IMR-90 (cell line): ENCODE results near the gene KCNIP1. TPM values are rescaled to one million over a fixed set of nuclear protein-coding genes. Genes with fewer than 3 reads are reported as not detected.
A peak's percentile ranks its signal among the peaks of the same experiment; 100 is the strongest.

Source experiments
- ATAC-seq: fragments of 200-7000 bp; cut with Tn5 transposase; 2 replicates; pipeline ENCODE4 v1.9.1; 2020; ENCODE audit warnings: low read depth, mild to moderate bottlenecking, moderate library complexity
- BruUV-seq: library from RNA; stranded (reverse); fragments of 400-500 nt; replicated peaks from 2 replicates; lab custom pipeline; 2021; lab: Mats Ljungman, UMichigan
- CTCF ChIA-PET: fragments of 300-600 bp; formaldehyde crosslinking; extraction: SDS; loops from one replicate; lab custom pipeline; 2021; ENCODE audit warnings: antibody characterized with exemption; lab: Yijun Ruan, JAX
- POLR2A ChIA-PET: fragments of 300-600 bp; sonication (Branson Sonifier 250); formaldehyde crosslinking; loops from one replicate; lab custom pipeline; 2022; ENCODE audit warnings: antibody characterized with exemption; ENCODE audit not compliant: unreplicated experiment; lab: Charles Lee
- DNase-seq: peaks from one replicate; pipeline ENCODE4 v3.0.0; 2013
- H2AFZ ChIP-seq: replicated peaks from 2 replicates; pipeline ENCODE3; 2013; ENCODE audit warnings: low read length, mild to moderate bottlenecking; ENCODE audit not compliant: poor library complexity
- H2AK5ac ChIP-seq: 2 replicates; pipeline ENCODE4 v1.6.1; 2013; ENCODE audit warnings: low read depth, low read length, inconsistent platforms
- H2AK9ac ChIP-seq: replicated peaks from 2 replicates; pipeline ENCODE3; 2013; ENCODE audit warnings: mild to moderate bottlenecking, low read depth, low read length, moderate library complexity; ENCODE audit not compliant: poor library complexity
- H2BK120ac ChIP-seq: 2 replicates; pipeline ENCODE4 v1.6.1; 2013; ENCODE audit warnings: low read depth, low read length, inconsistent platforms
- H2BK15ac ChIP-seq: 3 replicates; pipeline ENCODE4 v1.6.1; 2013; ENCODE audit warnings: low read depth, low read length, inconsistent platforms
- H2BK20ac ChIP-seq: 2 replicates; pipeline ENCODE4 v1.6.1; 2013; ENCODE audit warnings: low read depth, mild to moderate bottlenecking, inconsistent platforms, low read length, moderate library complexity
- H2BK5ac ChIP-seq: 2 replicates; pipeline ENCODE4 v1.6.1; 2013; ENCODE audit warnings: mild to moderate bottlenecking, low read depth, low read length, inconsistent platforms; ENCODE audit not compliant: poor library complexity, severe bottlenecking
- H3K14ac ChIP-seq: replicated peaks from 2 replicates; pipeline ENCODE4 v1.6.1; 2013; ENCODE audit warnings: low read depth, low read length, inconsistent platforms
- H3K18ac ChIP-seq: 2 replicates; pipeline ENCODE4 v1.6.1; 2013; ENCODE audit warnings: low read depth, low read length, control low read depth
- H3K23ac ChIP-seq: 2 replicates; pipeline ENCODE4 v1.6.1; 2013; ENCODE audit warnings: low read depth, low read length, inconsistent platforms
- H3K27ac ChIP-seq: 2 replicates; pipeline ENCODE4 v1.5.1; 2013; ENCODE audit warnings: mild to moderate bottlenecking, control low read depth, low read length; ENCODE audit not compliant: insufficient read depth
- H3K27me3 ChIP-seq: 2 replicates; pipeline ENCODE4 v1.6.1; 2013; ENCODE audit warnings: low read length; ENCODE audit not compliant: control insufficient read depth, insufficient read depth
- H3K36me3 ChIP-seq: 2 replicates; pipeline ENCODE4 v1.6.1; 2013; ENCODE audit warnings: low read length, mixed read lengths; ENCODE audit not compliant: control insufficient read depth, insufficient read depth
- H3K4ac ChIP-seq: 2 replicates; pipeline ENCODE4 v1.6.1; 2013; ENCODE audit warnings: low read depth, low read length, inconsistent platforms
- H3K4me1 ChIP-seq: 2 replicates; pipeline ENCODE4 v1.6.1; 2013; ENCODE audit warnings: low read length, mixed read lengths; ENCODE audit not compliant: control insufficient read depth, insufficient read depth
- H3K4me2 ChIP-seq: 2 replicates; pipeline ENCODE4 v1.6.1; 2013; ENCODE audit warnings: low read depth, mild to moderate bottlenecking, control low read depth, low read length, moderate library complexity
- H3K4me3 ChIP-seq: 2 replicates; pipeline ENCODE4 v1.5.1; 2013; ENCODE audit warnings: low read depth, mild to moderate bottlenecking, control low read depth, low read length, moderate library complexity; ENCODE audit not compliant: insufficient read depth
- H3K56ac ChIP-seq: 2 replicates; pipeline ENCODE4 v1.6.1; 2013; ENCODE audit warnings: low read length, inconsistent platforms; ENCODE audit not compliant: insufficient read depth; ENCODE audit errors: extremely low read depth
- H3K79me1 ChIP-seq, 2 experiments: 2 replicates each; pipeline ENCODE4 v1.6.1; 2013; ENCODE audit warnings: low read length in 2 of 2, inconsistent platforms in 1 of 2, low read depth in 1 of 2
- H3K9ac ChIP-seq: 2 replicates; pipeline ENCODE4 v1.6.1; 2013; ENCODE audit warnings: low read depth, low read length, control low read depth
- H3K9me1 ChIP-seq: 2 replicates; pipeline ENCODE4 v1.6.1; 2013; ENCODE audit warnings: low read length, inconsistent platforms; ENCODE audit not compliant: insufficient read depth
- H3K9me3 ChIP-seq: 2 replicates; pipeline ENCODE4 v1.6.1; 2013; ENCODE audit warnings: low read length; ENCODE audit not compliant: control insufficient read depth, insufficient read depth
- H4K20me1 ChIP-seq: 2 replicates; pipeline ENCODE4 v1.6.1; 2013; ENCODE audit warnings: low read length, inconsistent platforms; ENCODE audit not compliant: insufficient read depth
- H4K5ac ChIP-seq: 2 replicates; pipeline ENCODE4 v1.6.1; 2013; ENCODE audit warnings: mild to moderate bottlenecking, low read depth, low read length, control low read depth
- H4K8ac ChIP-seq, 2 experiments: 2 replicates each; pipeline ENCODE4 v1.6.1; 2013; ENCODE audit warnings: low read depth in 2 of 2, low read length in 2 of 2, control low read depth in 1 of 2, inconsistent platforms in 1 of 2
- H4K91ac ChIP-seq: 2 replicates; pipeline ENCODE4 v1.6.1; 2013; ENCODE audit warnings: low read depth, low read length, inconsistent platforms; ENCODE audit not compliant: insufficient read depth
- BHLHE40 ChIP-seq: fragments of 150-350 bp; IDR thresholded peaks from 2 replicates; pipeline ENCODE4 v1.6.1; 2016; ENCODE audit warnings: mild to moderate bottlenecking, low read depth, low read length
- CEBPB ChIP-seq: IDR thresholded peaks from 2 replicates; pipeline ENCODE4 v1.6.1; 2012; ENCODE audit warnings: low read depth, low read length, improper control_type of control experiment
- CHD1 ChIP-seq: IDR thresholded peaks from 2 replicates; pipeline ENCODE4 v1.6.1; 2012; ENCODE audit warnings: low read depth, low read length, improper control_type of control experiment
- FOS ChIP-seq: fragments of 150-350 bp; IDR thresholded peaks from 2 replicates; pipeline ENCODE4 v1.6.1; 2016; ENCODE audit warnings: low read depth, low read length
- MAFK ChIP-seq: IDR thresholded peaks from 2 replicates; pipeline ENCODE4 v1.6.1; 2012; ENCODE audit warnings: low read depth, low read length, improper control_type of control experiment
- MAZ ChIP-seq: IDR thresholded peaks from 2 replicates; pipeline ENCODE4 v1.6.1; 2012; ENCODE audit warnings: low read depth, mild to moderate bottlenecking, low read length, improper control_type of control experiment, moderate library complexity, borderline replicate concordance
- MXI1 ChIP-seq: IDR thresholded peaks from 2 replicates; pipeline ENCODE4 v1.6.1; 2012; ENCODE audit warnings: low read depth, mild to moderate bottlenecking, low read length, moderate library complexity, borderline replicate concordance
- NFE2L2 ChIP-seq: fragments of 150-350 bp; IDR thresholded peaks from 2 replicates; pipeline ENCODE4 v1.6.1; 2016; ENCODE audit warnings: low read depth, mild to moderate bottlenecking, low read length
- POLR2A ChIP-seq: IDR thresholded peaks from 2 replicates; pipeline ENCODE4 v1.6.1; 2012; ENCODE audit warnings: mild to moderate bottlenecking, low read depth, low read length
- RAD21 ChIP-seq: IDR thresholded peaks from 2 replicates; pipeline ENCODE4 v1.6.1; 2012; ENCODE audit warnings: low read length, improper control_type of control experiment
- RCOR1 ChIP-seq: IDR thresholded peaks from 2 replicates; pipeline ENCODE4 v1.6.1; 2012; ENCODE audit warnings: mild to moderate bottlenecking, low read length, improper control_type of control experiment; ENCODE audit not compliant: insufficient replicate concordance
- RFX5 ChIP-seq: IDR thresholded peaks from 2 replicates; pipeline ENCODE4 v1.8.0; 2012; ENCODE audit warnings: low read depth, mild to moderate bottlenecking, low read length, moderate library complexity
- SMC3 ChIP-seq: fragments of 150-350 bp; IDR thresholded peaks from 2 replicates; pipeline ENCODE4 v1.6.1; 2016; ENCODE audit warnings: low read depth, mild to moderate bottlenecking, antibody characterized with exemption, low read length, moderate library complexity
- WGBS, 2 experiments: methylation state at CpG; one replicate each; pipeline versions ENCODE4 v1.1.5 to v1.1.7; 2013; ENCODE audit warnings: missing lambda C conversion rate in 2 of 2; ENCODE audit not compliant: insufficient read length in 1 of 2; ENCODE audit errors: extremely low coverage in 2 of 2; 5-methylcytosine and 5-hydroxymethylcytosine counted together
- dilution Hi-C: fragments of 300-500 bp; cut with HindIII; formaldehyde crosslinking; loops from one replicate; pipeline ENCODE4 v1.14.3; 2018; ENCODE audit warnings: low sequenced_read_pairs; ENCODE audit not compliant: unreplicated experiment
- in situ Hi-C: fragments of 300-500 bp; cut with MboI; formaldehyde crosslinking; loops from 3 replicates; pipeline ENCODE4 v1.14.3; 2019; ENCODE audit warnings: low sequenced_read_pairs, inconsistent platforms, mixed read lengths
- intact Hi-C: fragments of 100-400 bp; cut with micrococcal nuclease; formaldehyde crosslinking; loops from 2 replicates; pipeline ENCODE4 v1.10.0; 2022
- polyA plus RNA-seq, 3 experiments: library from polyadenylated mRNA; depleted of rRNA; stranded (reverse); fragments of >200 nt; gene quantifications; 2 replicates each; pipeline ENCODE4 v1.2.3, GENCODE V29; 2012; ENCODE audit warnings: low replicate concordance in 1 of 3
- total RNA-seq: library from RNA; depleted of rRNA; stranded (reverse); fragments of >200 nt; gene quantifications from 2 replicates; pipeline ENCODE4 v1.2.3, GENCODE V29; 2012
- TF ChIP-seq, protein P1 (sequence below): fragments of 150-350 bp; IDR thresholded peaks from 2 replicates; pipeline ENCODE4 v1.6.1; 2017; ENCODE audit warnings: mild to moderate bottlenecking, antibody characterized with exemption, low read length, low read depth
- TF ChIP-seq, protein P2 (sequence below): fragments of 150-350 bp; IDR thresholded peaks from 2 replicates; pipeline ENCODE4 v1.6.1; 2016; ENCODE audit warnings: low read depth, mild to moderate bottlenecking, low read length, moderate library complexity, borderline replicate concordance
- TF ChIP-seq, protein P3 (sequence below): conservative IDR thresholded peaks from 2 replicates; pipeline ENCODE4 v1.5.1; 2012; ENCODE audit warnings: mild to moderate bottlenecking, low read depth, low read length, improper control_type of control experiment

Gene KCNIP1
- total and polyA plus RNA-seq, 2 of the 4 experiments (the other 2 are of a cell fraction): not detected

DNA sequence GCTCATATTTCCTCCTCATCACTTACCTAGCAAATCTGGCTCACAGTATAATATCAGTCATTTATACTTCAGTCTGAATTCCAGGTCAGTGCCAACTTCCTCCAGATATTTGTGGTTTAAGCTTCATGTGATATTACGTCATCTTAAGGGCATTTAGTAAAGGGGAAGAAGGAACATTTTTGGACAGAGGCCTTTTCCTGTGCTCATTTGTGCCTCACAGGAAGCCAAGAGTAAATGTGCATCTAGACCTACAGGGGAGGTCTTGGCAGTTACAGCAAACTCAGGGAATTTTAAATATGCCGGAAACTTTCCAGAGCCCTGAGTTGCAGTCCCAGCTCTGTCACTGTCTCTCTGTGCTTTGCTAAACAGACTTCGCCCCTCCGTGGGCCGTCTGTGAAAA, 12.3 kb upstream of the KCNIP1 start:
- POLR2A ChIA-PET: no interaction called here
- H3K27me3 ChIP-seq: no peaks in the 10 kb centered on the region; the same call in 1 of the 2 replicates
- no peak overlapping the region for H3K27ac ChIP-seq
- BruUV-seq: no TSS peak
- H3K36me3 ChIP-seq: no peaks in the 10 kb centered on the region
- dilution Hi-C loops (no loop called here), intact Hi-C loops (loop anchor here (5.0 kb wide), 1 partner anchor 61 kb away; no protein-coding TSS in a partner anchor), in situ Hi-C loops (no loop called here)
- TF ChIP-seq, protein P1, sequence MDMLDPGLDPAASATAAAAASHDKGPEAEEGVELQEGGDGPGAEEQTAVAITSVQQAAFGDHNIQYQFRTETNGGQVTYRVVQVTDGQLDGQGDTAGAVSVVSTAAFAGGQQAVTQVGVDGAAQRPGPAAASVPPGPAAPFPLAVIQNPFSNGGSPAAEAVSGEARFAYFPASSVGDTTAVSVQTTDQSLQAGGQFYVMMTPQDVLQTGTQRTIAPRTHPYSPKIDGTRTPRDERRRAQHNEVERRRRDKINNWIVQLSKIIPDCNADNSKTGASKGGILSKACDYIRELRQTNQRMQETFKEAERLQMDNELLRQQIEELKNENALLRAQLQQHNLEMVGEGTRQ: 0 out of 2 replicates have a peak, but pooled peaks have one; percentile 20
- TF ChIP-seq BHLHE40 (peak; percentile 56; the same call in 1 of the 2 replicates), CEBPB (peak; percentile 90), POLR2A (no peak), MAFK (no peak), NFE2L2 (no peak), FOS (no peak), MXI1 (no peak), RCOR1 (no peak), CHD1 (no peak), RFX5 (no peak), RAD21 (no peak), SMC3 (no peak), MAZ (no peak)
- TF ChIP-seq, protein P2, sequence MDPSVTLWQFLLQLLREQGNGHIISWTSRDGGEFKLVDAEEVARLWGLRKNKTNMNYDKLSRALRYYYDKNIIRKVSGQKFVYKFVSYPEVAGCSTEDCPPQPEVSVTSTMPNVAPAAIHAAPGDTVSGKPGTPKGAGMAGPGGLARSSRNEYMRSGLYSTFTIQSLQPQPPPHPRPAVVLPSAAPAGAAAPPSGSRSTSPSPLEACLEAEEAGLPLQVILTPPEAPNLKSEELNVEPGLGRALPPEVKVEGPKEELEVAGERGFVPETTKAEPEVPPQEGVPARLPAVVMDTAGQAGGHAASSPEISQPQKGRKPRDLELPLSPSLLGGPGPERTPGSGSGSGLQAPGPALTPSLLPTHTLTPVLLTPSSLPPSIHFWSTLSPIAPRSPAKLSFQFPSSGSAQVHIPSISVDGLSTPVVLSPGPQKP: no peak
- TF ChIP-seq, protein P3, sequence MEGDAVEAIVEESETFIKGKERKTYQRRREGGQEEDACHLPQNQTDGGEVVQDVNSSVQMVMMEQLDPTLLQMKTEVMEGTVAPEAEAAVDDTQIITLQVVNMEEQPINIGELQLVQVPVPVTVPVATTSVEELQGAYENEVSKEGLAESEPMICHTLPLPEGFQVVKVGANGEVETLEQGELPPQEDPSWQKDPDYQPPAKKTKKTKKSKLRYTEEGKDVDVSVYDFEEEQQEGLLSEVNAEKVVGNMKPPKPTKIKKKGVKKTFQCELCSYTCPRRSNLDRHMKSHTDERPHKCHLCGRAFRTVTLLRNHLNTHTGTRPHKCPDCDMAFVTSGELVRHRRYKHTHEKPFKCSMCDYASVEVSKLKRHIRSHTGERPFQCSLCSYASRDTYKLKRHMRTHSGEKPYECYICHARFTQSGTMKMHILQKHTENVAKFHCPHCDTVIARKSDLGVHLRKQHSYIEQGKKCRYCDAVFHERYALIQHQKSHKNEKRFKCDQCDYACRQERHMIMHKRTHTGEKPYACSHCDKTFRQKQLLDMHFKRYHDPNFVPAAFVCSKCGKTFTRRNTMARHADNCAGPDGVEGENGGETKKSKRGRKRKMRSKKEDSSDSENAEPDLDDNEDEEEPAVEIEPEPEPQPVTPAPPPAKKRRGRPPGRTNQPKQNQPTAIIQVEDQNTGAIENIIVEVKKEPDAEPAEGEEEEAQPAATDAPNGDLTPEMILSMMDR: no peak
- no peak overlapping the region for H3K4me2 ChIP-seq
- H3K4me3 ChIP-seq: no peak overlapping the region
- no peak overlapping the region for H2AK5ac ChIP-seq
- H3K9me3 ChIP-seq: no peaks in the 10 kb centered on the region; the same call in 1 of the 2 replicates
- H3K4me1 ChIP-seq: no peaks in the 10 kb centered on the region
- no peak overlapping the region for H2BK15ac ChIP-seq
- no peak overlapping the region for H3K56ac ChIP-seq
- ATAC-seq (peak; percentile 79), DNase-seq (peak; percentile 84)
- 29% methylated on average over 1 of the region's 5 CpGs; no CpG with 5 or more reads in 1 of the 2 experiments for WGBS, 2 experiments
- H2BK20ac ChIP-seq: 0 out of 2 replicates have a peak overlapping the region, but pooled peaks have one; percentile 42
- CTCF ChIA-PET: no interaction called here
- H3K79me1 ChIP-seq: no peaks in the 10 kb centered on the region
- no peak overlapping the region for H3K14ac ChIP-seq
- H3K9ac ChIP-seq: no peak overlapping the region
- H2BK5ac ChIP-seq: no peak overlapping the region
- no peak overlapping the region for H4K91ac ChIP-seq
- no peak overlapping the region; the same call in 1 of the 2 replicates for H3K4ac ChIP-seq
- no peak overlapping the region for H4K8ac ChIP-seq
- peak overlapping the region; percentile 18 for H2AFZ ChIP-seq
- no peaks in the 10 kb centered on the region for H3K9me1 ChIP-seq
- 0 out of 2 replicates have a peak overlapping the region, but pooled peaks have one; percentile 20 for H3K23ac ChIP-seq
- H3K18ac ChIP-seq: no peak overlapping the region
- H4K20me1 ChIP-seq: no peaks in the 10 kb centered on the region
- no peak overlapping the region for H4K5ac ChIP-seq
- peak overlapping the region; percentile 34 for H2BK120ac ChIP-seq
- no peak overlapping the region for H2AK9ac ChIP-seq
